H9 (cell line): ENCODE measurements around the gene ANTKMT. TPM values are rescaled to one million over a fixed set of nuclear protein-coding genes. Genes with fewer than 3 reads are reported as not detected.
A peak's percentile ranks its signal among the peaks of the same experiment; 100 is the strongest.

Source experiments
- DNase-seq: peaks from one replicate; pipeline ENCODE4 v3.0.0-alpha.2; 2017
- H2AFZ ChIP-seq: one replicate; pipeline ENCODE4 v1.6.1; 2013; ENCODE audit warnings: mild to moderate bottlenecking, low read length, control low read depth, moderate library complexity
- H2AK5ac ChIP-seq: 2 replicates; pipeline ENCODE4 v1.6.1; 2013; ENCODE audit warnings: low read length, control low read depth, mixed read lengths; ENCODE audit not compliant: insufficient read length
- H2BK120ac ChIP-seq: one replicate; pipeline ENCODE4 v1.6.1; 2013; ENCODE audit warnings: low read depth, mild to moderate bottlenecking, low read length, control low read depth, inconsistent platforms; ENCODE audit not compliant: poor library complexity, severe bottlenecking
- H2BK12ac ChIP-seq: 2 replicates; pipeline ENCODE4 v1.6.1; 2013; ENCODE audit warnings: low read length, control low read depth, mixed read lengths, low read depth; ENCODE audit not compliant: insufficient read length
- H2BK15ac ChIP-seq: 2 replicates; pipeline ENCODE4 v1.6.1; 2013; ENCODE audit warnings: low read depth, low read length, control low read depth
- H2BK20ac ChIP-seq: one replicate; pipeline ENCODE4 v1.6.1; 2013; ENCODE audit warnings: low read depth, mild to moderate bottlenecking, low read length, control low read depth, inconsistent platforms; ENCODE audit not compliant: poor library complexity, severe bottlenecking
- H2BK5ac ChIP-seq: 2 replicates; pipeline ENCODE4 v1.6.1; 2013; ENCODE audit warnings: low read length, control low read depth, mixed read lengths; ENCODE audit not compliant: insufficient read length
- H3K14ac ChIP-seq: 2 replicates; pipeline ENCODE4 v1.6.1; 2013; ENCODE audit warnings: low read length, control low read depth; ENCODE audit not compliant: insufficient read depth
- H3K18ac ChIP-seq: 2 replicates; pipeline ENCODE4 v1.6.1; 2013; ENCODE audit warnings: low read depth, mild to moderate bottlenecking, mixed read lengths, low read length, control low read depth; ENCODE audit not compliant: insufficient read length
- H3K23ac ChIP-seq: 2 replicates; pipeline ENCODE4 v1.6.1; 2013; ENCODE audit warnings: low read length, control low read depth, mixed read lengths, low read depth; ENCODE audit not compliant: insufficient read length
- H3K23me2 ChIP-seq: 2 replicates; pipeline ENCODE4 v1.6.1; 2013; ENCODE audit warnings: low read depth, mild to moderate bottlenecking, mixed read lengths, low read length, control low read depth; ENCODE audit not compliant: insufficient read length, poor library complexity, severe bottlenecking
- H3K27ac ChIP-seq: 2 replicates; pipeline ENCODE4 v1.5.1; 2013; ENCODE audit warnings: low read length, control low read depth, mixed read lengths, low read depth; ENCODE audit not compliant: insufficient read length
- H3K27me3 ChIP-seq: 2 replicates; pipeline ENCODE4 v1.6.1; 2013; ENCODE audit warnings: low read length, control low read depth, inconsistent platforms; ENCODE audit not compliant: insufficient read depth
- H3K4ac ChIP-seq: 2 replicates; pipeline ENCODE4 v1.6.1; 2013; ENCODE audit warnings: low read depth, mild to moderate bottlenecking, control low read depth, inconsistent platforms, low read length, moderate library complexity
- H3K4me1 ChIP-seq: 2 replicates; pipeline ENCODE4 v1.6.1; 2013; ENCODE audit warnings: low read length, control low read depth, inconsistent platforms; ENCODE audit not compliant: insufficient read depth
- H3K4me2 ChIP-seq: 2 replicates; pipeline ENCODE4 v1.6.1; 2013; ENCODE audit warnings: low read length, control low read depth, mixed read lengths; ENCODE audit not compliant: insufficient read length, insufficient read depth
- H3K56ac ChIP-seq: 2 replicates; pipeline ENCODE4 v1.6.1; 2013; ENCODE audit warnings: low read depth, mild to moderate bottlenecking, mixed read lengths, low read length, control low read depth; ENCODE audit not compliant: insufficient read length
- H3K79me1 ChIP-seq: 2 replicates; pipeline ENCODE4 v1.6.1; 2013; ENCODE audit warnings: low read depth, mild to moderate bottlenecking, moderate library complexity, low read length, control low read depth, inconsistent platforms; ENCODE audit not compliant: insufficient read depth, poor library complexity, severe bottlenecking
- H3K79me2 ChIP-seq: 2 replicates; pipeline ENCODE4 v1.6.1; 2013; ENCODE audit warnings: low read length, control low read depth, inconsistent platforms; ENCODE audit not compliant: insufficient read depth
- H3K9ac ChIP-seq: 2 replicates; pipeline ENCODE4 v1.6.1; 2013; ENCODE audit warnings: low read length, control low read depth, mixed read lengths; ENCODE audit not compliant: insufficient read length; ENCODE audit errors: extremely low read depth
- H3K9me3 ChIP-seq: one replicate; pipeline ENCODE4 v1.6.1; 2013; ENCODE audit warnings: low read depth, low read length, inconsistent platforms; ENCODE audit not compliant: control insufficient read depth
- H3T11ph ChIP-seq: one replicate; pipeline ENCODE4 v1.6.1; 2013; ENCODE audit warnings: mild to moderate bottlenecking, low read length, control low read depth, inconsistent platforms
- H4K20me1 ChIP-seq: one replicate; pipeline ENCODE4 v1.6.1; 2013; ENCODE audit not compliant: control insufficient read depth, insufficient read length, insufficient read depth
- H4K5ac ChIP-seq: 2 replicates; pipeline ENCODE4 v1.6.1; 2013; ENCODE audit warnings: low read depth, mild to moderate bottlenecking, mixed read lengths, low read length, control low read depth; ENCODE audit not compliant: insufficient read length
- H4K8ac ChIP-seq: replicated peaks from 2 replicates; pipeline ENCODE4 v1.6.1; 2013; ENCODE audit warnings: low read length, control low read depth, mixed read lengths, low read depth; ENCODE audit not compliant: insufficient read length
- H4K91ac ChIP-seq: 2 replicates; pipeline ENCODE4 v1.6.1; 2013; ENCODE audit warnings: low read depth, mild to moderate bottlenecking, moderate library complexity, mixed read lengths, low read length, control low read depth; ENCODE audit not compliant: insufficient read length
- H3K27ac Mint-ChIP-seq, 3 experiments: 2 replicates in 2 of 3; 3 replicates in 1 of 3; pipeline ENCODE4 v1.8.0; 2020 to 2021; ENCODE audit warnings: mixed read lengths in 3 of 3, mild to moderate bottlenecking in 1 of 3, moderate library complexity in 1 of 3
- H3K27me3 Mint-ChIP-seq: 2 replicates; pipeline ENCODE4 v1.8.0; 2021; ENCODE audit warnings: low read depth, mild to moderate bottlenecking, moderate library complexity, mixed read lengths
- H3K36me3 Mint-ChIP-seq, 3 experiments: 2 replicates in 2 of 3; 3 replicates in 1 of 3; pipeline ENCODE4 v1.8.0; 2020 to 2021; ENCODE audit warnings: low read depth in 3 of 3, mixed read lengths in 3 of 3; ENCODE audit not compliant: insufficient read depth in 1 of 3
- H3K4me1 Mint-ChIP-seq, 2 experiments: 2 replicates each; pipeline ENCODE4 v1.8.0; 2020; ENCODE audit warnings: mixed read lengths in 2 of 2
- H3K4me3 Mint-ChIP-seq, 2 experiments: 2 replicates in 1 of 2; 3 replicates in 1 of 2; pipeline ENCODE4 v1.8.0; 2020 to 2021; ENCODE audit warnings: mild to moderate bottlenecking in 2 of 2, mixed read lengths in 2 of 2, moderate library complexity in 1 of 2
- H3K9me3 Mint-ChIP-seq, 2 experiments: 2 replicates in 1 of 2; 3 replicates in 1 of 2; pipeline ENCODE4 v1.8.0; 2020; ENCODE audit warnings: mild to moderate bottlenecking in 2 of 2, mixed read lengths in 2 of 2, moderate library complexity in 1 of 2
- whole genome bisulfite sequencing: extraction: QIAGEN DNeasy Blood & Tissue Kit; methylation state at CpG from one replicate; pipeline ENCODE4 v1.1.7; 2013; ENCODE audit warnings: missing lambda C conversion rate, low lambda C conversion rate, mixed read lengths; ENCODE audit not compliant: insufficient read length; ENCODE audit errors: extremely low coverage; 5-methylcytosine and 5-hydroxymethylcytosine counted together
- total RNA-seq: library from RNA; stranded (reverse); gene quantifications from 2 replicates; pipeline ENCODE4 v1.2.1, GENCODE V29; 2021
- TF ChIP-seq, protein P1 (sequence below): fragments of 200-600 bp; sonication (generic); conservative IDR thresholded peaks from 3 replicates; pipeline ENCODE4 v1.8.0; 2021; ENCODE audit warnings: antibody characterized with exemption, mild to moderate bottlenecking

The ANTKMT gene
- total RNA-seq, 1 experiment from 2014 or later, result 31.5 TPM

DNA sequence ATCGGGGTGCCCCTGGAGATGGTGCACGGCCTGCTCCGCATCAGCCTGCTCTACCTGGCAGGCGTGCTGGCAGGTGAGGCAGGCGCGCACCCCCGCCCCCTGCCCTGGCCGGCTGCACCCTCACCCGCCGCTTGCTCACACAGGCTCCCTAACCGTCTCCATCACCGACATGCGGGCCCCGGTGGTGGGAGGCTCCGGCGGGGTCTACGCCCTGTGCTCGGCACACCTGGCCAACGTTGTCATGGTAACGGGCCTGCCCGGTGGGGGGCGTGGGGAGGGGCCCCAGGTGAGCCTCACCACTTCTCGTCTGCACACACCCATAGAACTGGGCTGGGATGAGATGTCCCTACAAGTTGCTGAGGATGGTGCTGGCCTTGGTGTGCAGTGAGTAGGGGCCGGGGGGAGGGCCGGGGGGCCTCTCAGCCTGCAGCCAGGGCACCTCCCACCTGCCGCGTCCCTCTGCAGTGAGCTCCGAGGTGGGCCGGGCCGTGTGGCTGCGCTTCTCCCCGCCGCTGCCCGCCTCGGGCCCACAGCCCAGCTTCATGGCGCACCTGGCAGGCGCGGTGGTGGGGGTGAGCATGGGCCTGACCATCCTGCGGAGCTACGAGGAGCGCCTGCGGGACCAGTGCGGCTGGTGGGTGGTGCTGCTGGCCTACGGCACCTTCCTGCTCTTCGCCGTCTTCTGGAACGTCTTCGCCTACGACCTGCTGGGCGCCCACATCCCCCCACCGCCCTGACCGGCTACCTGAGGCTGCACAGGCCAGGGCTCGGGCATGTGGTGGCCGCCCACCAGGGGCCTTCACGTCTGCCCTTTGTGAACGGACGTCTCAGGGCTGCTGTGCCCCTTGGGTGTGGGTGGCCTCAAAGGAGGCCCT lies 43.4 kb upstream of the ANTKMT start:
- H2BK12ac ChIP-seq, result no peak overlapping the region
- WGBS, result no CpG with 5 or more reads among the region's 57 CpGs
- no peaks in the 10 kb centered on the region for H3K79me1 ChIP-seq
- H2BK120ac ChIP-seq, result no peak overlapping the region
- H3K36me3 Mint-ChIP-seq, result peaks cover 17 to 25% (median 22%) of the 10 kb centered on the region in 3 experiments; a peak in 6 of 7 replicates
- no peak overlapping the region for H4K5ac ChIP-seq
- no peak overlapping the region for H3K9ac ChIP-seq
- H3K27ac ChIP-seq, result no peak overlapping the region
- TF ChIP-seq, protein P1, sequence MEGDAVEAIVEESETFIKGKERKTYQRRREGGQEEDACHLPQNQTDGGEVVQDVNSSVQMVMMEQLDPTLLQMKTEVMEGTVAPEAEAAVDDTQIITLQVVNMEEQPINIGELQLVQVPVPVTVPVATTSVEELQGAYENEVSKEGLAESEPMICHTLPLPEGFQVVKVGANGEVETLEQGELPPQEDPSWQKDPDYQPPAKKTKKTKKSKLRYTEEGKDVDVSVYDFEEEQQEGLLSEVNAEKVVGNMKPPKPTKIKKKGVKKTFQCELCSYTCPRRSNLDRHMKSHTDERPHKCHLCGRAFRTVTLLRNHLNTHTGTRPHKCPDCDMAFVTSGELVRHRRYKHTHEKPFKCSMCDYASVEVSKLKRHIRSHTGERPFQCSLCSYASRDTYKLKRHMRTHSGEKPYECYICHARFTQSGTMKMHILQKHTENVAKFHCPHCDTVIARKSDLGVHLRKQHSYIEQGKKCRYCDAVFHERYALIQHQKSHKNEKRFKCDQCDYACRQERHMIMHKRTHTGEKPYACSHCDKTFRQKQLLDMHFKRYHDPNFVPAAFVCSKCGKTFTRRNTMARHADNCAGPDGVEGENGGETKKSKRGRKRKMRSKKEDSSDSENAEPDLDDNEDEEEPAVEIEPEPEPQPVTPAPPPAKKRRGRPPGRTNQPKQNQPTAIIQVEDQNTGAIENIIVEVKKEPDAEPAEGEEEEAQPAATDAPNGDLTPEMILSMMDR, result no peak
- H2AK5ac ChIP-seq, result no peak overlapping the region
- no peak overlapping the region for H3K4ac ChIP-seq
- no peak overlapping the region for H3K56ac ChIP-seq
- H3K79me2 ChIP-seq, result peaks cover 2% of the 10 kb centered on the region; the same call in 1 of the 2 replicates
- H3K27me3 Mint-ChIP-seq, result peaks cover 3% of the 10 kb centered on the region; the same call in 1 of the 2 replicates
- no peak overlapping the region for H4K91ac ChIP-seq
- no peaks in the 10 kb centered on the region for H3K4me1 ChIP-seq
- H3T11ph ChIP-seq, result no peak overlapping the region
- H3K27me3 ChIP-seq, result no peaks in the 10 kb centered on the region
- peaks cover 15% of the 10 kb centered on the region for H3K23me2 ChIP-seq
- H3K4me1 Mint-ChIP-seq, result peaks cover 17 to 34% of the 10 kb centered on the region in 2 experiments
- no peaks in the 10 kb centered on the region for H3K9me3 ChIP-seq
- no peak overlapping the region for H3K14ac ChIP-seq
- H2AFZ ChIP-seq, result no peak overlapping the region
- no peak overlapping the region for H3K4me2 ChIP-seq
- no peaks in the 10 kb centered on the region for H4K20me1 ChIP-seq
- no peak overlapping the region for H3K18ac ChIP-seq
- H3K27ac Mint-ChIP-seq, result no peak overlapping the region
- H3K23ac ChIP-seq, result no peak overlapping the region
- no peak overlapping the region for H3K4me3 Mint-ChIP-seq
- H3K9me3 Mint-ChIP-seq, result no peaks in the 10 kb centered on the region
- H4K8ac ChIP-seq, result no peak overlapping the region
- H2BK15ac ChIP-seq, result no peak overlapping the region
- no peak overlapping the region for H2BK20ac ChIP-seq
- DNase-seq, result peak; percentile 67
- H2BK5ac ChIP-seq, result no peak overlapping the region
